SK-N-SH treated with all-trans-retinoic acid at 6 μM for 48 hours (cell line): ENCODE data around the gene ACOT7.

Source experiments
- ARNTL ChIP-seq: fragments of 450-650 bp; formaldehyde crosslinking; IDR thresholded peaks from 2 replicates; pipeline ENCODE4 v1.5.0; 2020; ENCODE audit warnings: low read depth, mild to moderate bottlenecking, moderate library complexity, borderline replicate concordance
- GLIS3 ChIP-seq: fragments of 250-450 bp; sonication (Bioruptor Pico); IDR thresholded peaks from 2 replicates; pipeline ENCODE4 v1.5.0; 2020; ENCODE audit warnings: mild to moderate bottlenecking, moderate library complexity
- ISL1 ChIP-seq: fragments of 250-450 bp; sonication (Bioruptor Pico); IDR thresholded peaks from 2 replicates; pipeline ENCODE4 v2.1.2; 2022; ENCODE audit warnings: mild to moderate bottlenecking, moderate library complexity
- OSR1 ChIP-seq: fragments of 250-450 bp; sonication (Bioruptor Pico); IDR thresholded peaks from 2 replicates; pipeline ENCODE4 v1.8.0; 2022; ENCODE audit warnings: moderate library complexity, mild to moderate bottlenecking, inconsistent platforms
- PATZ1 ChIP-seq: fragments of 250-450 bp; sonication (Bioruptor Pico); IDR thresholded peaks from 2 replicates; pipeline ENCODE4 v1.8.0; 2020; ENCODE audit warnings: mild to moderate bottlenecking, moderate library complexity, borderline replicate concordance
- RARB ChIP-seq: fragments of 250-450 bp; sonication (Bioruptor Pico); IDR thresholded peaks from 2 replicates; pipeline ENCODE4 v1.8.0; 2021; ENCODE audit warnings: mild to moderate bottlenecking, moderate library complexity
- TCF4 ChIP-seq: fragments of 250-450 bp; sonication (Bioruptor Pico); IDR thresholded peaks from 2 replicates; pipeline ENCODE4 v1.8.0; 2021; ENCODE audit warnings: mild to moderate bottlenecking, moderate library complexity, borderline replicate concordance
- TOX ChIP-seq: fragments of 250-450 bp; sonication (Bioruptor Pico); IDR thresholded peaks from 2 replicates; pipeline ENCODE4 v1.8.0; 2021; ENCODE audit warnings: mild to moderate bottlenecking, moderate library complexity, borderline replicate concordance
- ZC3H10 ChIP-seq: fragments of 250-450 bp; sonication (Bioruptor Pico); IDR thresholded peaks from 2 replicates; pipeline ENCODE4 v1.5.1; 2021; ENCODE audit warnings: mild to moderate bottlenecking, moderate library complexity
- ZFP3 ChIP-seq: fragments of 250-450 bp; sonication (Bioruptor Pico); IDR thresholded peaks from 2 replicates; pipeline ENCODE4 v1.5.0; 2020; ENCODE audit warnings: mild to moderate bottlenecking, moderate library complexity
- ZFP30 ChIP-seq: fragments of 450-650 bp; formaldehyde crosslinking; IDR thresholded peaks from 2 replicates; pipeline ENCODE4 v1.5.0; 2022; ENCODE audit warnings: mild to moderate bottlenecking, moderate library complexity
- ZNF8 ChIP-seq: fragments of 450-650 bp; formaldehyde crosslinking; IDR thresholded peaks from 2 replicates; pipeline ENCODE4 v1.5.0; 2020; ENCODE audit warnings: mild to moderate bottlenecking, moderate library complexity
- TF ChIP-seq, protein P1 (sequence below): fragments of 250-450 bp; sonication (Bioruptor Pico); IDR thresholded peaks from 2 replicates; pipeline ENCODE4 v1.5.0; 2020; ENCODE audit warnings: mild to moderate bottlenecking, moderate library complexity
- TF ChIP-seq, protein P2 (sequence below): fragments of 250-450 bp; sonication (Bioruptor Pico); IDR thresholded peaks from 2 replicates; pipeline ENCODE4 v1.5.1; 2020; ENCODE audit warnings: low read depth, mild to moderate bottlenecking, moderate library complexity

GRCh38 chr1:6370006-6370405 lies 23.6 kb downstream of the ACOT7 start:
- TF ChIP-seq ISL1 (no peak), ZNF8 (CRISPR knock-in tag) (no peak), TCF4 (CRISPR knock-in tag) (no peak), OSR1 (no peak), PATZ1 (CRISPR knock-in tag) (no peak), ARNTL (no peak), RARB (CRISPR knock-in tag) (no peak), GLIS3 (no peak), ZFP30 (CRISPR knock-in tag) (no peak), ZFP3 (CRISPR knock-in tag) (no peak), TOX (CRISPR knock-in tag) (no peak), ZC3H10 (no peak)
- TF ChIP-seq, protein P1, sequence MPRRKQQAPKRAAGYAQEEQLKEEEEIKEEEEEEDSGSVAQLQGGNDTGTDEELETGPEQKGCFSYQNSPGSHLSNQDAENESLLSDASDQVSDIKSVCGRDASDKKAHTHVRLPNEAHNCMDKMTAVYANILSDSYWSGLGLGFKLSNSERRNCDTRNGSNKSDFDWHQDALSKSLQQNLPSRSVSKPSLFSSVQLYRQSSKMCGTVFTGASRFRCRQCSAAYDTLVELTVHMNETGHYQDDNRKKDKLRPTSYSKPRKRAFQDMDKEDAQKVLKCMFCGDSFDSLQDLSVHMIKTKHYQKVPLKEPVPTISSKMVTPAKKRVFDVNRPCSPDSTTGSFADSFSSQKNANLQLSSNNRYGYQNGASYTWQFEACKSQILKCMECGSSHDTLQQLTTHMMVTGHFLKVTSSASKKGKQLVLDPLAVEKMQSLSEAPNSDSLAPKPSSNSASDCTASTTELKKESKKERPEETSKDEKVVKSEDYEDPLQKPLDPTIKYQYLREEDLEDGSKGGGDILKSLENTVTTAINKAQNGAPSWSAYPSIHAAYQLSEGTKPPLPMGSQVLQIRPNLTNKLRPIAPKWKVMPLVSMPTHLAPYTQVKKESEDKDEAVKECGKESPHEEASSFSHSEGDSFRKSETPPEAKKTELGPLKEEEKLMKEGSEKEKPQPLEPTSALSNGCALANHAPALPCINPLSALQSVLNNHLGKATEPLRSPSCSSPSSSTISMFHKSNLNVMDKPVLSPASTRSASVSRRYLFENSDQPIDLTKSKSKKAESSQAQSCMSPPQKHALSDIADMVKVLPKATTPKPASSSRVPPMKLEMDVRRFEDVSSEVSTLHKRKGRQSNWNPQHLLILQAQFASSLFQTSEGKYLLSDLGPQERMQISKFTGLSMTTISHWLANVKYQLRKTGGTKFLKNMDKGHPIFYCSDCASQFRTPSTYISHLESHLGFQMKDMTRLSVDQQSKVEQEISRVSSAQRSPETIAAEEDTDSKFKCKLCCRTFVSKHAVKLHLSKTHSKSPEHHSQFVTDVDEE (CRISPR knock-in tag) = no peak
- TF ChIP-seq, protein P2, sequence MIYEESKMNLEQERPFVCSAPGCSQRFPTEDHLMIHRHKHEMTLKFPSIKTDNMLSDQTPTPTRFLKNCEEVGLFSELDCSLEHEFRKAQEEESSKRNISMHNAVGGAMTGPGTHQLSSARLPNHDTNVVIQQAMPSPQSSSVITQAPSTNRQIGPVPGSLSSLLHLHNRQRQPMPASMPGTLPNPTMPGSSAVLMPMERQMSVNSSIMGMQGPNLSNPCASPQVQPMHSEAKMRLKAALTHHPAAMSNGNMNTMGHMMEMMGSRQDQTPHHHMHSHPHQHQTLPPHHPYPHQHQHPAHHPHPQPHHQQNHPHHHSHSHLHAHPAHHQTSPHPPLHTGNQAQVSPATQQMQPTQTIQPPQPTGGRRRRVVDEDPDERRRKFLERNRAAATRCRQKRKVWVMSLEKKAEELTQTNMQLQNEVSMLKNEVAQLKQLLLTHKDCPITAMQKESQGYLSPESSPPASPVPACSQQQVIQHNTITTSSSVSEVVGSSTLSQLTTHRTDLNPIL (CRISPR knock-in tag) = no peak
